GM23248 (cell line): ENCODE data around the gene SLITRK3.

Experiments used
- EZH2 ChIP-seq: fragments of 200-600 bp; sonication (generic); IDR thresholded peaks from 2 replicates; pipeline ENCODE4 v1.6.1; 2018; ENCODE audit warnings: antibody characterized with exemption, mild to moderate bottlenecking; ENCODE audit not compliant: insufficient read depth, poor library complexity, severe bottlenecking
- EZH2phosphoT487 ChIP-seq: fragments of 200-600 bp; sonication (generic); IDR thresholded peaks from 2 replicates; pipeline ENCODE4 v1.6.1; 2018; ENCODE audit warnings: antibody characterized with exemption, moderate library complexity, mild to moderate bottlenecking, low read depth; ENCODE audit not compliant: insufficient read depth

- no peak for TF ChIP-seq EZH2
- no peak for TF ChIP-seq EZH2phosphoT487
Measured at GRCh38 chr3:165211721-165212120, 15.5 kb upstream of the SLITRK3 start.
